Adipose tissue (tissue), 3 donors: ENCODE measurements around the gene EIF4A3. TPM values are rescaled to one million over a fixed set of nuclear protein-coding genes. Genes with fewer than 3 reads are reported as not detected.

ENCODE experiments used
- H3K27ac ChIP-seq: one replicate; pipeline ENCODE4 v1.5.1; 2013; ENCODE audit warnings: low read depth, low read length
- WGBS, 3 donors: extraction: QIAGEN DNeasy Blood & Tissue Kit; methylation state at CpG; one replicate each; pipeline ENCODE4 v1.1.7; 2013; 5-methylcytosine and 5-hydroxymethylcytosine counted together
- polyA plus RNA-seq, 3 donors: library from polyadenylated mRNA; stranded (reverse); fragments of 200-250 nt; gene quantifications; one replicate each; pipeline ENCODE4 v1.2.3, GENCODE V29; 2013
- donor health status: healthy with polysubstance abuse.
- donor health status: Bipolar disorder and iron deficiency.
- donor health status: healthy.

Gene EIF4A3
- polyA plus RNA-seq, 3 donors, result 31.3 to 167 (median 94.1) TPM

- 0 to 1% (median 1%) methylated on average over 53 to 69 of the region's 69 CpGs for WGBS, 3 donors
- H3K27ac ChIP-seq, result peak overlapping the region; percentile 74
Observed at GRCh38 chr17:80146121-80147034, 550 bp downstream of the EIF4A3 start.

- H3K27ac ChIP-seq, result no peak overlapping the region
- WGBS, 3 donors, result 46 to 51% (median 49%) methylated on average over 10 of the region's 10 CpGs
Observed at GRCh38 chr17:80145076-80146075, 1.6 kb downstream of the EIF4A3 start.

GRCh38 chr17:80142929-80143328 is 4.0 kb downstream of the EIF4A3 start:
- WGBS, 3 donors, result 88 to 94% (median 89%) methylated on average over 6 of the region's 6 CpGs
- H3K27ac ChIP-seq, result no peak overlapping the region

GRCh38 chr17:80141463-80142165 is 5.3 kb downstream of the EIF4A3 start:
- no peak overlapping the region for H3K27ac ChIP-seq
- 93 to 96% (median 95%) methylated on average over 7 of the region's 7 CpGs for WGBS, 3 donors

GRCh38 chr17:80138856-80139426 is 8.0 kb downstream of the EIF4A3 start:
- WGBS, 3 donors, result 92 to 93% (median 93%) methylated on average over 18 of the region's 18 CpGs
- H3K27ac ChIP-seq, result no peak overlapping the region

GRCh38 chr17:80137131-80137530 is 9.8 kb downstream of the EIF4A3 start:
- 95 to 97% (median 96%) methylated on average over 9 of the region's 9 CpGs for WGBS, 3 donors
- H3K27ac ChIP-seq, result no peak overlapping the region

GRCh38 chr17:80133626-80133970 is 13.3 kb downstream of the EIF4A3 start:
- whole genome bisulfite sequencing, 3 donors, result 96 to 98% (median 97%) methylated on average over 6 of the region's 6 CpGs
- no peak overlapping the region for H3K27ac ChIP-seq

GRCh38 chr17:80132906-80133625 is 13.9 kb downstream of the EIF4A3 start:
- H3K27ac ChIP-seq, result no peak overlapping the region
- WGBS, 3 donors, result 83 to 90% (median 86%) methylated on average over 5 of the region's 5 CpGs

GRCh38 chr17:80130992-80131391 is 15.9 kb downstream of the EIF4A3 start:
- no peak overlapping the region for H3K27ac ChIP-seq
- 65 to 95% (median 88%) methylated on average over 3 of the region's 3 CpGs for WGBS, 3 donors

GRCh38 chr17:80129006-80129565 is 17.8 kb downstream of the EIF4A3 start:
- WGBS, 3 donors, result 36 to 38% (median 36%) methylated on average over 4 of the region's 4 CpGs
- H3K27ac ChIP-seq, result no peak overlapping the region

GRCh38 chr17:80126449-80126715 is 20.5 kb downstream of the EIF4A3 start:
- no peak overlapping the region for H3K27ac ChIP-seq
- WGBS, 3 donors, result 75 to 79% (median 78%) methylated on average over 3 of the region's 3 CpGs

GRCh38 chr17:80125656-80126448 is 21.1 kb downstream of the EIF4A3 start:
- no peak overlapping the region for H3K27ac ChIP-seq
- 58 to 71% (median 64%) methylated on average over 14 of the region's 14 CpGs for WGBS, 3 donors

GRCh38 chr17:80124351-80124981 is 22.5 kb downstream of the EIF4A3 start:
- 48 to 70% (median 56%) methylated on average over 15 of the region's 15 CpGs for WGBS, 3 donors

GRCh38 chr17:80123791-80124190 is 23.1 kb downstream of the EIF4A3 start:
- no peak overlapping the region for H3K27ac ChIP-seq
- 80 to 85% (median 85%) methylated on average over 15 of the region's 15 CpGs for WGBS, 3 donors

More at GRCh38 chr17:80124351-80124981, 22.5 kb downstream of the EIF4A3 start:
- H3K27ac ChIP-seq, result no peak overlapping the region

GRCh38 chr17:80122926-80123505 is 23.9 kb downstream of the EIF4A3 start:
- no peak overlapping the region for H3K27ac ChIP-seq
- WGBS, 3 donors, result 85 to 95% (median 85%) methylated on average over 6 of the region's 6 CpGs

- H3K27ac ChIP-seq, result no peak overlapping the region
- WGBS, 3 donors, result 89 to 91% (median 91%) methylated on average over 17 of the region's 17 CpGs
Observed at GRCh38 chr17:80122026-80122575, 24.8 kb downstream of the EIF4A3 start.
